Suppressor macrophage treated with lipopolysaccharide for 1 hour (primary cell): Measurements from ENCODE around the gene RPL28.
"Not testable (repeated sequence)": the region's sequence is repeated elsewhere in the genome, so short reads cannot be mapped to it uniquely, and the experiment has no call there.

Experiments
- DNase-seq, 3 donors: peaks; one replicate each; pipeline ENCODE4 v3.0.0-alpha.2; 2020 to 2022

The RPL28 gene

GRCh38 chr19:55432241-55432959 is 46.7 kb downstream of the RPL28 start:
- DNase-seq, result peak in 2 of 3 donors; percentile 29 to 36

- no peak for DNase-seq
These were observed 47.6 kb downstream of the RPL28 start for GRCh38 chr19:55433292-55433691.

- no peak for DNase-seq
These were observed 48.7 kb downstream of the RPL28 start for GRCh38 chr19:55434356-55434919.

GRCh38 chr19:55435020-55435419 is 49.3 kb downstream of the RPL28 start:
- no peak for DNase-seq

GRCh38 chr19:55436847-55437246 is 51.1 kb downstream of the RPL28 start:
- DNase-seq, result no peak

GRCh38 chr19:55437410-55437809 is 51.7 kb downstream of the RPL28 start:
- DNase-seq, result peak; percentile 54 to 81 (median 67)

GRCh38 chr19:55439052-55439451 is 53.3 kb downstream of the RPL28 start:
- DNase-seq, result no peak

GRCh38 chr19:55440411-55441105 is 54.8 kb downstream of the RPL28 start:
- DNase-seq, result peak in 1 of 3 donors; percentile 22

- peak; percentile 60 to 70 (median 69) for DNase-seq
These were observed 55.6 kb downstream of the RPL28 start for GRCh38 chr19:55441319-55441691.

GRCh38 chr19:55441692-55442321 is 56.1 kb downstream of the RPL28 start:
- DNase-seq, result no peak

- no peak for DNase-seq
These were observed 56.7 kb downstream of the RPL28 start for GRCh38 chr19:55442372-55442961.

- no peak for DNase-seq
These were observed 57.5 kb downstream of the RPL28 start, which contains the start of gene SHISA7 for GRCh38 chr19:55443045-55443823. Gene SHISA7, minus strand, starts transcription at chr19:55443300. Its CDS starts 437 bp downstream, at chr19:55442863.

- DNase-seq, result no peak
These were observed 58.2 kb downstream of the RPL28 start for GRCh38 chr19:55443824-55444480.

- no peak for DNase-seq
These were observed 58.9 kb downstream of the RPL28 start for GRCh38 chr19:55444646-55445045.

GRCh38 chr19:55446060-55446459 is 60.3 kb downstream of the RPL28 start:
- no peak for DNase-seq

GRCh38 chr19:55447421-55448174 is 61.9 kb downstream of the RPL28 start:
- DNase-seq, result no peak

- DNase-seq, result not testable (repeated sequence)
These were observed 62.4 kb downstream of the RPL28 start for GRCh38 chr19:55448175-55448490.

- DNase-seq, result no peak
These were observed 63.7 kb downstream of the RPL28 start for GRCh38 chr19:55449469-55449868.

- DNase-seq, result no peak
These were observed 65.6 kb downstream of the RPL28 start for GRCh38 chr19:55451163-55451964.
